ENCODE results near the gene IL21R. TPM values are rescaled to one million over a fixed set of nuclear protein-coding genes. Genes with fewer than 3 reads are reported as not detected.

The IL21R gene
- total RNA-seq, 5 donors from 2014 or later (not counting 1 experiment from before 2014, with no cell fraction given) = 35.6 to 44.3 (median 38.2) TPM

GRCh38 chr16:27370318-27370717 is 31.7 kb upstream of the IL21R start:
- Mint-ChIP-seq H3K4me1 (peaks cover 40 to 58% (median 48%) of the 10 kb centered on the region in 3 donors), H3K27ac (peak overlapping the region; percentile 81 to 83), H3K36me3 (no peaks in the 10 kb centered on the region), H3K9me3 (peaks cover 0 to 8% (median 3%) of the 10 kb centered on the region in 3 donors), H3K4me3 (peak overlapping the region in 1 of 3 donors; percentile 16), H3K27me3 (no peaks in the 10 kb centered on the region)
- H3K4me3 ChIP-seq (ENCODE audit: control insufficient read depth in 1 of 2, extremely low read depth in 1 of 2, low read length in 1 of 2) = no peak overlapping the region
- DNase-seq = no peak
- POLR2A ChIA-PET = interaction anchor here (0.6 to 1.3 kb wide), 2 partner anchors 27 to 35 kb away, joined by 3 to 5 read pairs; no protein-coding TSS in a partner anchor
- peaks cover 47 to 83% of the 10 kb centered on the region in 2 experiments for H3K4me1 ChIP-seq (ENCODE audit: control insufficient read depth in 1 of 2, extremely low read depth in 1 of 2, insufficient read depth in 2 of 2, low read length in 2 of 2)
- no peaks in the 10 kb centered on the region for H3K9me3 ChIP-seq
- ATAC-seq (replicated peaks in 1 of 4) = no peak
- CTCF ChIA-PET = no interaction called here
- H3K27ac ChIP-seq (ENCODE audit: low read length) = peak overlapping the region; percentile 100
- H3K27me3 ChIP-seq (replicated peaks in 1 of 2; ENCODE audit: control insufficient read depth in 2 of 2, extremely low read depth in 1 of 2, insufficient read depth in 2 of 2, low read length in 1 of 2) = no peaks in the 10 kb centered on the region
- H3K36me3 ChIP-seq (ENCODE audit: control insufficient read depth in 2 of 2, extremely low read depth in 1 of 2, insufficient read depth in 1 of 2, low read length in 1 of 2) = no peaks in the 10 kb centered on the region

DNA sequence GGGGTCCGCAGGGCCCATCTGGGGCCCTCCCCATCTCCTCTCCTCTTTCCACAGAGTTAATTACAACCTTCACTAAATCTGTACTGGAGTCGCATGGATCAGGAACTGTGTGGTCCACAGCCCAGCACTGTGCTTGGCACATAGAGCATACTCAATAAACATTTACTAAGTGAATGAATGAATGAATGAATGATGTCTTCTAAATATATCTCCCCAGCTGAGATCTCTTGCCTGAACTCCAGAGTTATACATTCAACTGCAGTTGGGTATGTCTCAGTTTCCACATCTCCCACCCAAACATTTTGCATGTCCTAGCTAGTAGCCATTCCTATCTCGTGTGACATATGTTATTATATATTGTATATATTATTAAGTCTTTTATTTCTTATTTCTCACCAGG is 28.7 kb upstream of the IL21R start:
- Histone ChIP-seq H3K27me3 (replicated peaks in 1 of 2; ENCODE audit: control insufficient read depth in 2 of 2, extremely low read depth in 1 of 2, insufficient read depth in 2 of 2, low read length in 1 of 2) (no peaks in the 10 kb centered on the region), H3K36me3 (ENCODE audit: control insufficient read depth in 2 of 2, extremely low read depth in 1 of 2, insufficient read depth in 1 of 2, low read length in 1 of 2) (no peaks in the 10 kb centered on the region), H3K4me3 (ENCODE audit: control insufficient read depth in 1 of 2, extremely low read depth in 1 of 2, low read length in 1 of 2) (no peak overlapping the region), H3K4me1 (ENCODE audit: control insufficient read depth in 1 of 2, extremely low read depth in 1 of 2, insufficient read depth in 2 of 2, low read length in 2 of 2) (peaks cover 49 to 73% of the 10 kb centered on the region in 2 experiments), H3K9me3 (no peaks in the 10 kb centered on the region), H3K27ac (ENCODE audit: low read length) (peak overlapping the region; percentile 39)
- no peak for DNase-seq
- Mint-ChIP-seq H3K27ac (no peak overlapping the region), H3K4me1 (peaks cover 37 to 50% (median 39%) of the 10 kb centered on the region in 3 donors), H3K9me3 (peaks cover 0 to 8% (median 3%) of the 10 kb centered on the region in 3 donors), H3K4me3 (no peak overlapping the region), H3K27me3 (no peaks in the 10 kb centered on the region), H3K36me3 (no peaks in the 10 kb centered on the region)
- no peak for ATAC-seq (replicated peaks in 1 of 4)
- ChIA-PET POLR2A (interaction anchor here in 1 of 2 donors (0.7 kb wide), 1 partner anchor 98 kb away, joined by 3 read pairs; no protein-coding TSS in a partner anchor), CTCF (interaction anchor here (0.5 kb wide), 2 partner anchors 15 to 187 kb away, joined by 3 to 5 read pairs; no protein-coding TSS in a partner anchor)
- WGBS (ENCODE audit: insufficient coverage) = 100% methylated on average over 1 of the region's 3 CpGs

DNA sequence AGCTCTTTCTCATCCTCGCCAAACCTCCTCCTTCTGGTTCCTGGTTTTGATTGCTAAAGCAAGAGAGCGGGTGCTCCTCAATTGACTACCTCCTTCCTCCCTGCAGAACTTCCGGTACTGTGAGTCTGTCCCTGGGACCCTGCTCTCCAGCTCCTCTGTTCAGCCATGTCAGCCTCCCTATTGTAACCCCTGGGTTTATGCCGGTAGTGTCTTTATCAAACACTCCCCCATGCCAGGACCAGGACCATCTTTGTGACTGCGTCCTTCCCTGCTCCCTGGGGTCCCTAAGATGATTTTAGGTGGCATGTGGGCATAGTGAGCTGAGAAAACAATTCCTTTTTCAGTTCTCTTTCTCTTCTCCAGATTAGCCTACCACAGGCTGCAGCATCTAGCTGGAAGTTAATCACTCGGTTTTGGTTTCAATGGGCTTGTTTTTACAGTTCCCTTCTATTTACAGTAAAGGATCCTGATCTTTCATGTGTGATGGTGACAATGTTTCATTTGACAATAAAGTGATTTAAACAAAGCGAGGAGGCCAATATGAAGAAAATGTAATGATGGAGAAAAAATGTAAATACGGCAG is 27.7 kb upstream of the IL21R start:
- no peak for ATAC-seq (replicated peaks in 1 of 4)
- H3K36me3 ChIP-seq (ENCODE audit: control insufficient read depth in 2 of 2, extremely low read depth in 1 of 2, insufficient read depth in 1 of 2, low read length in 1 of 2) = no peaks in the 10 kb centered on the region
- Mint-ChIP-seq H3K36me3 (no peaks in the 10 kb centered on the region), H3K9me3 (peaks cover 0 to 8% (median 3%) of the 10 kb centered on the region in 3 donors), H3K27ac (no peak overlapping the region), H3K4me1 (peaks cover 42 to 51% (median 46%) of the 10 kb centered on the region in 3 donors), H3K4me3 (no peak overlapping the region), H3K27me3 (no peaks in the 10 kb centered on the region)
- CTCF ChIA-PET = interaction anchor here in 1 of 2 donors (0.6 to 1.9 kb wide), 3 partner anchors 33 to 139 kb away, joined by 3 to 4 read pairs (median 3); no protein-coding TSS in a partner anchor
- H3K27ac ChIP-seq (ENCODE audit: low read length) = peak overlapping the region; percentile 2
- WGBS (ENCODE audit: insufficient coverage) = 69% methylated on average over 4 of the region's 8 CpGs
- POLR2A ChIA-PET = interaction anchor here (0.6 to 1.2 kb wide), 2 partner anchors 30 to 57 kb away, joined by 3 to 4 read pairs; no protein-coding TSS in a partner anchor
- H3K9me3 ChIP-seq = no peaks in the 10 kb centered on the region
- no peaks in the 10 kb centered on the region for H3K27me3 ChIP-seq (replicated peaks in 1 of 2; ENCODE audit: control insufficient read depth in 2 of 2, extremely low read depth in 1 of 2, insufficient read depth in 2 of 2, low read length in 1 of 2)
- no peak overlapping the region for H3K4me3 ChIP-seq (ENCODE audit: control insufficient read depth in 1 of 2, extremely low read depth in 1 of 2, low read length in 1 of 2)
- H3K4me1 ChIP-seq (ENCODE audit: control insufficient read depth in 1 of 2, extremely low read depth in 1 of 2, insufficient read depth in 2 of 2, low read length in 2 of 2) = peaks cover 48 to 74% of the 10 kb centered on the region in 2 experiments
- DNase-seq = peak in 1 of 35 experiments; percentile 43

- H3K27me3 Mint-ChIP-seq = no peaks in the 10 kb centered on the region
- no peak overlapping the region for H3K4me3 Mint-ChIP-seq
- WGBS (ENCODE audit: insufficient coverage) = 40% methylated on average over 8 of the region's 9 CpGs
- H3K27ac ChIP-seq (ENCODE audit: low read length) = no peak overlapping the region
- H3K4me3 ChIP-seq (ENCODE audit: control insufficient read depth in 1 of 2, extremely low read depth in 1 of 2, low read length in 1 of 2) = no peak overlapping the region
- peaks cover 48 to 74% of the 10 kb centered on the region in 2 experiments for H3K4me1 ChIP-seq (ENCODE audit: control insufficient read depth in 1 of 2, extremely low read depth in 1 of 2, insufficient read depth in 2 of 2, low read length in 2 of 2)
- peak in 23 of 35 experiments; percentile 11 to 53 (median 31) for DNase-seq
- POLR2A ChIA-PET = interaction anchor here in 1 of 2 donors (1.2 kb wide), 1 partner anchor 30 kb away, joined by 4 read pairs; no protein-coding TSS in a partner anchor
- ATAC-seq (replicated peaks in 1 of 4) = peak in 2 of 4 experiments; percentile 17 to 39
- H3K4me1 Mint-ChIP-seq = peaks cover 40 to 49% (median 43%) of the 10 kb centered on the region in 3 donors
- no peak overlapping the region for H3K27ac Mint-ChIP-seq
- no peaks in the 10 kb centered on the region for H3K9me3 ChIP-seq
- H3K36me3 Mint-ChIP-seq = no peaks in the 10 kb centered on the region
- no peaks in the 10 kb centered on the region for H3K27me3 ChIP-seq (replicated peaks in 1 of 2; ENCODE audit: control insufficient read depth in 2 of 2, extremely low read depth in 1 of 2, insufficient read depth in 2 of 2, low read length in 1 of 2)
- no peaks in the 10 kb centered on the region for H3K36me3 ChIP-seq (ENCODE audit: control insufficient read depth in 2 of 2, extremely low read depth in 1 of 2, insufficient read depth in 1 of 2, low read length in 1 of 2)
- CTCF ChIA-PET = interaction anchor here in 1 of 2 donors (1.2 to 1.9 kb wide), 3 partner anchors 17 to 140 kb away, joined by 3 to 4 read pairs (median 3); no protein-coding TSS in a partner anchor
- H3K9me3 Mint-ChIP-seq = peaks cover 0 to 8% (median 0%) of the 10 kb centered on the region in 3 donors
Observed at GRCh38 chr16:27374804-27375425, 27.1 kb upstream of the IL21R start.

- Mint-ChIP-seq H3K27me3 (no peaks in the 10 kb centered on the region), H3K27ac (peak overlapping the region; percentile 86 to 96), H3K36me3 (no peaks in the 10 kb centered on the region), H3K4me1 (peaks cover 44 to 56% (median 45%) of the 10 kb centered on the region in 3 donors), H3K4me3 (peak overlapping the region; percentile 4 to 74 (median 62)), H3K9me3 (peaks cover 0 to 3% (median 0%) of the 10 kb centered on the region in 3 donors)
- Histone ChIP-seq H3K27me3 (replicated peaks in 1 of 2; ENCODE audit: control insufficient read depth in 2 of 2, extremely low read depth in 1 of 2, insufficient read depth in 2 of 2, low read length in 1 of 2) (no peaks in the 10 kb centered on the region), H3K4me1 (ENCODE audit: control insufficient read depth in 1 of 2, extremely low read depth in 1 of 2, insufficient read depth in 2 of 2, low read length in 2 of 2) (peaks cover 37 to 74% of the 10 kb centered on the region in 2 experiments), H3K36me3 (ENCODE audit: control insufficient read depth in 2 of 2, extremely low read depth in 1 of 2, insufficient read depth in 1 of 2, low read length in 1 of 2) (no peaks in the 10 kb centered on the region), H3K9me3 (no peaks in the 10 kb centered on the region), H3K27ac (ENCODE audit: low read length) (peak overlapping the region; percentile 63), H3K4me3 (ENCODE audit: control insufficient read depth in 1 of 2, extremely low read depth in 1 of 2, low read length in 1 of 2) (no peak overlapping the region)
- ATAC-seq (replicated peaks in 1 of 4) (peak; percentile 75 to 81 (median 79)), DNase-seq (peak in 13 of 35 experiments; percentile 16 to 65 (median 29))
- 50% methylated on average over 1 of the region's 4 CpGs for WGBS (ENCODE audit: insufficient coverage)
- ChIA-PET POLR2A (interaction anchor here in 1 of 2 donors (1.8 kb wide), 1 partner anchor 10 kb away, joined by 8 read pairs; no protein-coding TSS in a partner anchor), CTCF (interaction anchor here (0.5 to 1.7 kb wide), 3 partner anchors 10 to 268 kb away, joined by 3 to 6 read pairs (median 3); no protein-coding TSS in a partner anchor)
Observed at GRCh38 chr16:27377666-27378485, 24.1 kb upstream of the IL21R start.
